ENCODE measurements around the gene LRRFIP1.

- TF ChIP-seq CTCF (IDR thresholded peaks at IDR 0.05): no peak
- no peak for TF ChIP-seq EZH2 (IDR thresholded peaks at IDR 0.05; ENCODE audit: borderline replicate concordance, insufficient read depth, low read depth, low read length, poor library complexity, severe bottlenecking)
Measured at GRCh38 chr2:237706257-237706656, 78.9 kb downstream of the LRRFIP1 start.
